GM23248 (cell line): ENCODE measurements around the gene TOPBP1. TPM values are rescaled to one million over a fixed set of nuclear protein-coding genes. Genes with fewer than 3 reads are reported as not detected.

ENCODE experiments used
- DNase-seq: peaks from one replicate; pipeline ENCODE4 v3.0.0-alpha.2; 2015
- H2AFZ ChIP-seq: fragments of 200-600 bp; sonication (generic); 2 replicates; pipeline ENCODE4 v1.6.1; 2016; ENCODE audit warnings: antibody characterized with exemption
- H3F3A ChIP-seq: fragments of 200-600 bp; sonication (generic); 2 replicates; pipeline ENCODE4 v1.6.1; 2016; ENCODE audit warnings: mild to moderate bottlenecking, antibody characterized with exemption, mixed run types; ENCODE audit not compliant: insufficient read depth
- H3K27ac ChIP-seq: fragments of 200-600 bp; sonication (generic); 2 replicates; pipeline ENCODE4 v1.5.1; 2016; ENCODE audit warnings: mild to moderate bottlenecking
- H3K27me3 ChIP-seq: fragments of 200-600 bp; sonication (generic); replicated peaks from 2 replicates; pipeline ENCODE4 v1.6.1; 2016; ENCODE audit warnings: mild to moderate bottlenecking; ENCODE audit not compliant: insufficient read depth
- H3K36me3 ChIP-seq: fragments of 200-600 bp; sonication (generic); 2 replicates; pipeline ENCODE4 v1.6.1; 2016; ENCODE audit warnings: low read depth, mild to moderate bottlenecking
- H3K4me1 ChIP-seq: fragments of 200-600 bp; sonication (generic); 2 replicates; pipeline ENCODE4 v1.6.1; 2016; ENCODE audit warnings: mild to moderate bottlenecking; ENCODE audit not compliant: insufficient read depth
- H3K4me2 ChIP-seq: fragments of 200-600 bp; sonication (generic); one replicate; pipeline ENCODE4 v1.6.1; 2016; ENCODE audit warnings: mild to moderate bottlenecking; ENCODE audit not compliant: unreplicated experiment
- H3K4me3 ChIP-seq: fragments of 200-600 bp; sonication (generic); 2 replicates; pipeline ENCODE4 v1.5.1; 2016; ENCODE audit warnings: mild to moderate bottlenecking
- H3K79me2 ChIP-seq: fragments of 200-600 bp; sonication (generic); 2 replicates; pipeline ENCODE4 v1.6.1; 2016; ENCODE audit warnings: mild to moderate bottlenecking; ENCODE audit not compliant: insufficient read depth
- H3K9ac ChIP-seq: fragments of 200-600 bp; sonication (generic); 2 replicates; pipeline ENCODE4 v1.6.1; 2016; ENCODE audit warnings: mild to moderate bottlenecking
- H3K9me2 ChIP-seq: fragments of 200-600 bp; sonication (generic); 2 replicates; pipeline ENCODE4 v1.6.1; 2016; ENCODE audit warnings: mixed run types, mild to moderate bottlenecking, moderate library complexity; ENCODE audit not compliant: insufficient read depth
- H3K9me3 ChIP-seq: fragments of 200-600 bp; sonication (generic); one replicate; pipeline ENCODE4 v1.6.1; 2017; ENCODE audit warnings: low read depth
- H4K20me1 ChIP-seq: fragments of 200-600 bp; sonication (generic); 2 replicates; pipeline ENCODE4 v1.6.0; 2016; ENCODE audit not compliant: insufficient read depth
- EZH2 ChIP-seq: fragments of 200-600 bp; sonication (generic); IDR thresholded peaks from 2 replicates; pipeline ENCODE4 v1.6.1; 2018; ENCODE audit warnings: antibody characterized with exemption, mild to moderate bottlenecking; ENCODE audit not compliant: insufficient read depth, poor library complexity, severe bottlenecking
- EZH2phosphoT487 ChIP-seq: fragments of 200-600 bp; sonication (generic); IDR thresholded peaks from 2 replicates; pipeline ENCODE4 v1.6.1; 2018; ENCODE audit warnings: antibody characterized with exemption, moderate library complexity, mild to moderate bottlenecking, low read depth; ENCODE audit not compliant: insufficient read depth
- WGBS, 2 experiments: methylation state at CpG; one replicate each; pipeline ENCODE4 v1.1.6; 2015 to 2017; ENCODE audit warnings: low lambda C conversion rate in 2 of 2, low coverage in 1 of 2; ENCODE audit errors: missing lambda C conversion rate in 2 of 2; 5-methylcytosine and 5-hydroxymethylcytosine counted together
- in situ Hi-C: fragments of 300-500 bp; cut with MboI; formaldehyde crosslinking; loops from 2 replicates; pipeline ENCODE4 v1.15.0; 2020
- polyA plus RNA-seq: library from polyadenylated mRNA; unstranded; fragments of >200 nt; fragmentation: Nextera tagmentation; extraction: Ambion mirVana; gene quantifications from 2 replicates; pipeline ENCODE4 v1.2.1, GENCODE V29; 2016
- total RNA-seq: library from RNA; depleted of rRNA; stranded (reverse); fragments of >200 nt; shearing (Covaris generic); gene quantifications from 2 replicates; pipeline ENCODE4 v1.2.3, GENCODE V29; 2014; rRNA removed

Gene TOPBP1
- total RNA-seq: 21.0 and 31.0 TPM in 2 replicates
- polyA plus RNA-seq: 8.2 and 9.4 TPM in 2 replicates

- peaks cover 68% of the 10 kb centered on the region for H3K79me2 ChIP-seq
- peak; percentile 87 for DNase-seq
- peak within 1 kb of the TSS; percentile 97 for H2AFZ ChIP-seq
- peaks cover 7% of the 10 kb centered on the region; the same call in 1 of the 2 replicates for H3K36me3 ChIP-seq
- WGBS, 2 experiments: 0 to 1% methylated on average over 45 of the region's 58 CpGs
- H3K9me2 ChIP-seq: no peaks in the 10 kb centered on the region
- H3K4me1 ChIP-seq: peaks cover 19% of the 10 kb centered on the region
- peak within 1 kb of the TSS; percentile 84 for H3K4me3 ChIP-seq
- peak within 1 kb of the TSS; percentile 95 for H3K9ac ChIP-seq
- no peaks in the 10 kb centered on the region for H3K27me3 ChIP-seq
- in situ Hi-C loops: no loop called here
- peak within 1 kb of the TSS; percentile 85 for H3K4me2 ChIP-seq
- no peaks in the 10 kb centered on the region for H3F3A ChIP-seq
- H3K27ac ChIP-seq: peak within 1 kb of the TSS; percentile 68
- no peak for TF ChIP-seq EZH2phosphoT487
- no peak for TF ChIP-seq EZH2
- H4K20me1 ChIP-seq: no peaks in the 10 kb centered on the region
- no peaks in the 10 kb centered on the region for H3K9me3 ChIP-seq
Measured at GRCh38 chr3:133661454-133662277, at the start of gene TOPBP1. TOPBP1 (minus strand) TSS chr3:133661941; CDS start chr3:133661127, 814 bp downstream.

DNA sequence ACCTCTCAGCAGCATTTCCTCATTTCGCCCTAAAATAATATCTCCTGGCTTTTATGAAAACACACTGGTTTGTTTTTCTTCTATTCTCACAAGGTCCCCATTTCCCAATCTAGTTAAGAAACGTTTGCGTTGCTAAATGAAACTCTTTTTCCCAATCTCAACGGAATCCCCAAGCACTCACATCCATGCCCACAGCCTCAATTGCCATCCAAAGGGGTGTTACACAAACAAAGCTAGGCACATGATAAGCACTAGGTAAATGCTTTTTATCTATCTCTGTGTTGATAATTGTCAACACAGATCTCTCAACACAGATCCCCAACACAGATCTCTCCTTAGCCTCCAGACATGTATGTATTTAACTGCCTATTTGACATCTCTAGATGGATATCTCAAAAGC, 49.3 kb upstream of the TOPBP1 start:
- H3K36me3 ChIP-seq: no peaks in the 10 kb centered on the region
- H3K4me2 ChIP-seq: no peak overlapping the region
- WGBS, 2 experiments: 41 to 46% methylated on average over 4 of the region's 4 CpGs
- no peaks in the 10 kb centered on the region for H4K20me1 ChIP-seq
- no peak overlapping the region for H3K4me3 ChIP-seq
- DNase-seq: no peak
- H3K9me2 ChIP-seq: no peaks in the 10 kb centered on the region
- no peak overlapping the region for H2AFZ ChIP-seq
- H3K79me2 ChIP-seq: no peaks in the 10 kb centered on the region
- H3K4me1 ChIP-seq: no peaks in the 10 kb centered on the region
- no peaks in the 10 kb centered on the region for H3F3A ChIP-seq
- no peak overlapping the region for H3K27ac ChIP-seq
- no peaks in the 10 kb centered on the region for H3K9me3 ChIP-seq
- in situ Hi-C loops: no loop called here
- peaks cover 14% of the 10 kb centered on the region for H3K27me3 ChIP-seq
- TF ChIP-seq EZH2phosphoT487 (no peak), EZH2 (no peak)
- H3K9ac ChIP-seq: no peak overlapping the region

DNA sequence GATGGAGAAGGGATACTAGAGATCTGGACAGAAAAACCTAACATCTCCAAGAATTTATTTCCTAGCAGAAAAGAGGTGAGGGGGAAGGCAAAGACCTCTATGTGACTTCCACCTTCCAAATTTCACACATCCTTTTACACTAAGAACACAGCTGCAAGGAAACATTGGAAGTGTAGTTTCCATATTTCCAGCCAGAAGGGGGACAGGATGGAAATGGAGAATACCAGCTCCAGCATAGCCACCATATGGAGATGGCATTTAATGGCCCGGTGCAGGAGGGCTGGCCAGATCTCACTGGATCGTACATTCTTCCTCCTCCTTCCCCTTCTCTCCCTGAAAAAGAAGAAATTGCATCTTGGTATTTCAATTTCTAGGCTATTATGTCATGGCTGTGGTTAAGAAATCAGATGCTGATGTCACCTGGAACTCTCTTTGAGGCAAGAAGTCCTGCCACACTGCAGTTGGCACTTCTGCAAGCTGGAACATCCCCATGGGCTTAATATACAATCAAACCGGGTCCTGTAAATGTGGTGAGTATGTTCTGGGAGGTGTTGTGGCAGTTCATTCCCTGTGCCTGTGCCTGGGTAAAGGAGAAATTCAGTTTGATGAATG, 47.5 kb upstream of the TOPBP1 start:
- H3F3A ChIP-seq: no peaks in the 10 kb centered on the region
- no peak overlapping the region for H2AFZ ChIP-seq
- no peaks in the 10 kb centered on the region for H3K4me1 ChIP-seq
- no peak for TF ChIP-seq EZH2
- TF ChIP-seq EZH2phosphoT487: no peak
- H3K4me3 ChIP-seq: no peak overlapping the region
- H3K79me2 ChIP-seq: no peaks in the 10 kb centered on the region
- no peak overlapping the region for H3K9ac ChIP-seq
- no peak for DNase-seq
- H4K20me1 ChIP-seq: no peaks in the 10 kb centered on the region
- no peak overlapping the region for H3K27ac ChIP-seq
- H3K4me2 ChIP-seq: no peak overlapping the region
- 53 to 65% methylated on average over 3 of the region's 3 CpGs for WGBS, 2 experiments
- peaks cover 10% of the 10 kb centered on the region for H3K27me3 ChIP-seq
- in situ Hi-C loops: no loop called here
- no peaks in the 10 kb centered on the region for H3K9me3 ChIP-seq
- H3K36me3 ChIP-seq: no peaks in the 10 kb centered on the region
- H3K9me2 ChIP-seq: no peaks in the 10 kb centered on the region

DNA sequence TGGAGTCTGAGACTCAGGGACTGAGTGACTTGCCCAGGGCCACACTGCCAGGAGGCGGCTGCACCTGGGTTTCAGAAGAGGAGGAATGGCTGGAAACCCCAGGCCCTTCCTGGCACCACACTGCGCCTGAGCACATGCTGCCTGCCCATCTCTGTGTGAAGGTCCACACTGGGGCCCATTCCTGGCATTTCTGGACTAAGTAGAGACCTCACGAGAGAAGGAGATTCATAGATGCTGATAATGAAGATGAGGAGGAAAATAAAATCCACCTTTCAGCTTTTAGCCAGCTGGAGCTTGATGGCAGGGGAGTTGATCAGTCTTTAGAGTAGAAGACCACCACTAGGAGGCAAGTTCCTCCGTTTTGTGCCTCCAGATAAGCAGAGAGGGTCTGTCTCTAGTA, 44.3 kb upstream of the TOPBP1 start:
- Histone ChIP-seq H3K79me2 (no peaks in the 10 kb centered on the region), H3K27ac (no peak overlapping the region), H2AFZ (no peak overlapping the region), H3K9ac (no peak overlapping the region), H4K20me1 (no peaks in the 10 kb centered on the region), H3K9me3 (no peaks in the 10 kb centered on the region), H3K4me1 (no peaks in the 10 kb centered on the region), H3F3A (no peaks in the 10 kb centered on the region), H3K27me3 (peaks cover 10% of the 10 kb centered on the region), H3K9me2 (no peaks in the 10 kb centered on the region), H3K36me3 (no peaks in the 10 kb centered on the region), H3K4me2 (no peak overlapping the region), H3K4me3 (no peak overlapping the region)
- TF ChIP-seq EZH2phosphoT487: no peak
- no peak for TF ChIP-seq EZH2
- 31 to 33% methylated on average over 4 of the region's 4 CpGs for WGBS, 2 experiments
- in situ Hi-C loops: no loop called here
- DNase-seq: no peak
